HFF-Myc (cell line): ENCODE results near the gene PRKAR1A.

ENCODE experiments used
- DNase-seq: peaks from one replicate; pipeline ENCODE4 v3.0.0-alpha.2; 2011; ENCODE audit warnings: low read depth; ENCODE audit errors: extremely low read depth
- H3K4me3 ChIP-seq: replicated peaks from 2 replicates; pipeline ENCODE4 v1.5.1; 2011; ENCODE audit warnings: low read depth, mild to moderate bottlenecking, control low read depth, low read length
- CTCF ChIP-seq: IDR thresholded peaks from 2 replicates; pipeline ENCODE4 v1.5.1; 2012; ENCODE audit warnings: mild to moderate bottlenecking, low read depth, low read length, control low read depth; ENCODE audit errors: missing control alignments

PRKAR1A gene

GRCh38 chr17:68541816-68542215, 29.6 kb downstream of the PRKAR1A start:
- DNase-seq, result no peak
- TF ChIP-seq CTCF, result no peak
- H3K4me3 ChIP-seq, result no peak overlapping the region

- TF ChIP-seq CTCF, result no peak
- no peak overlapping the region for H3K4me3 ChIP-seq
- DNase-seq, result no peak
These were observed 30.7 kb downstream of the PRKAR1A start for GRCh38 chr17:68542698-68543463.

- no peak for TF ChIP-seq CTCF
- DNase-seq, result no peak
- H3K4me3 ChIP-seq, result no peak overlapping the region
These were observed 32.1 kb downstream of the PRKAR1A start for GRCh38 chr17:68544111-68544915.

GRCh38 chr17:68556551-68556950, 44.3 kb downstream of the PRKAR1A start:
- H3K4me3 ChIP-seq, result no peak overlapping the region

GRCh38 chr17:68559316-68559715, 47.1 kb downstream of the PRKAR1A start:
- DNase-seq, result no peak
- TF ChIP-seq CTCF, result no peak
- no peak overlapping the region for H3K4me3 ChIP-seq

More at GRCh38 chr17:68556551-68556950, 44.3 kb downstream of the PRKAR1A start:
- DNase-seq, result no peak
- no peak for TF ChIP-seq CTCF

- TF ChIP-seq CTCF, result no peak
- DNase-seq, result no peak
These were observed 48.9 kb downstream of the PRKAR1A start for GRCh38 chr17:68560966-68561720.

More at GRCh38 chr17:68560966-68561720, 48.9 kb downstream of the PRKAR1A start:
- H3K4me3 ChIP-seq, result no peak overlapping the region
